ENCODE data around the gene GPRC5D.

Gene GPRC5D

DNA sequence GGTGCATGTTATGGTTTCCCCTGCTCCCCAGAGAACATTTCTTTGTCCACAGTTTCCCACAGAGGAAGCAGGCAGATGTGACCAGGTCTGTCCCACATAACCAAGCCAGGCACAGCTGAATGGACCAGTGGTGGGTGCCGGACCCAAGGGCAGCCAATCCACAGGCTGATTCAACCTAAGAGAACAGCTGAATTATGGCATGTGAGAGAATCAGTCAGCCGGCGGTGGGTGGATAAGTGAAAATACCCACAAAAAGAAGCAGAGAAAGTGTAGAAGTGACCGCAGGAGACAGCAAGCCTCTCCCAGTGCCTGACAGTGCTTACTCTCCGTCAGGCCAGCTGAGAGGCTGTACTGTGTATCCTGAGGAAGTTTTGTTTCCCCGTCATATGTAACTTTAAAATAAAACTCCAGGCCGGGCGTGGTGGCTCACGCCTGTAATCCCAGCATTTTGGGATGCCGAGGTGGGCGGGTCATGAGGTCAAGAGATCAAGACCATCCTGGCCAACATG lies 14.9 kb downstream of the GPRC5D start:
- DNase-seq (ENCODE audit: low spot score), result no peak

DNA sequence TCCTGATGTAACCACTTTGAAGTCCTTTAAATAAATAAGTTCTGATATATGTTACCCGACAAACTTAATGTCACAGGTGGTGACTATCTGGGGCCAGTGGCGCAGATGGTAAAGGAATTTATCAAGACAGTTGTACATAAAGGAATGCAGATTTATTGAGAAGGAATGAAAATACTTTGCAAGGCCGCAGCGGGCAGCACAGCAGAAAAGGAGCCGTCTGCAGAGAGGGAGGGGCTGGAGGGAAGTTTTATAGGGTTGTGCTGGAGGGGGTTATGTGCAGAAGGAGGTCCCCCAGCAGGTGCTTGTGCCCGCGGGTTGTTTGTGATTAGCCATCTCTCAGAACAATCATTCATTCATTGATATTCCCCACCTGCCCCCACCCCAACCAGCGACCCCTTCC lies 17.4 kb downstream of the GPRC5D start:
- no peak for DNase-seq (ENCODE audit: low spot score)

DNA sequence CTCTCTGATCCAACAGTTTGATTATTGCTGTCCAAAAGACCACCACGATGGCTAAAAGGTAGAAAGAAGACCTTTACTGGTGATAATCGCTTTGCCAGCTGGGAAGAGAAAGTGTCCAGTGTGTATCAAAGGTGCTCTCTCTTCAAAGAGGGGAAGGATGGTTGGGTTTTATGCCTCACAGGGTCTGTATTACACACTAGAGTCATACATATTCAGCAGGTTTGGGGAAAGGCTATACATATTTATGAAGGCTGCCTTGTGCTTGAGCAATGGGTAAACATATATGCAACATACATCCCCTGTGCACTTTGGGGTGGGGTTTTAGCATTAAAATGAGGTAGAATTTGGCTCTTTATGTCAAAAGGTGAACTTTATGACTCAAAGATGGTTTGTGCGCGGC lies 18.2 kb downstream of the GPRC5D start:
- DNase-seq (ENCODE audit: low spot score), result no peak

DNA sequence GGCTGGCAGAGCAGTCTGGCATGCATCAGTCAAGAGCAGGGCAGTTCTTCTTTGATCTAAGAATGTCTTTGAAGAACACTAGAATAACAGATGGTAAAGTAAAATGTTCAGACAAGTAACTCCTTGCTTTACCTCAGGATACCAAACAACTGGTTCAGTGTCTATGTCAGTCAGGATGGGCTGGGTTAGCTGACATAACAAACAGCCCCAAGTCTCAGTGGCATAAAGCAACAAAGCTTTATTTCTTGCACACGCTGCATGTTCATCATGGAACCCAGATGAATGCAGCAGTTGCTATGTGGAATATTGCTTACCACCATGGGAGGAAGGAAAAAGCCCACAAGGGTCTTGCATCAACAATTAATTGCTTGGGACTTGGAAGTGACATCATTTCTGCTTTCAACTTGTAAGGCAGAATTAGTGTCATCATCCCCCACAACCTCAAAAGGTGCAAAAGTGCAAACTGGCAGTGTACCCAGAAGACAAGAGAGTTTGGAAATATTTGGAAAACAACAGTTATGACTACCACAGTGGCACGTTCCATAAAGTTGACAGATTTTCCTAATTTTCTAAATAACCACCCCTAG lies 21.2 kb downstream of the GPRC5D start:
- DNase-seq (ENCODE audit: low spot score), result no peak

DNA sequence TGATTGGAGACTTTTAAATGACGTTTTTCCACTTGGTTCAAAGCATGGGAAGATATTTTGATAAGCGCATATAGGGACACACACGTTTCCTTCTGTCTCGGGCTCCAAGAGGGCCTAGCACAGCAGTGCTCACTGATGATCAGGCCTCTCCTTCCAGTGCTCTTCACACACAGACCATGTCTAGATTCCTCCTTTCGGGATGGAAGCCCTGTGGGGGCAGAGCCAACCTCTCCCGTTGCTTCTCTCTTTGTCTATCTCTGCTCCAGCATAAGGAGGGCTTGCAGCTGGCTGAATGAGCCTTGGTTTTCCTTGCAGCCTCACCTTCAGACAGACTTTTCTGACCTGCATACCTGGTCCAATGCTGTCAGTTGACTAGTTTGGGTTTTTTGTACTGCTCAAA lies 22.3 kb downstream of the GPRC5D start:
- no peak for DNase-seq (ENCODE audit: low spot score)

DNA sequence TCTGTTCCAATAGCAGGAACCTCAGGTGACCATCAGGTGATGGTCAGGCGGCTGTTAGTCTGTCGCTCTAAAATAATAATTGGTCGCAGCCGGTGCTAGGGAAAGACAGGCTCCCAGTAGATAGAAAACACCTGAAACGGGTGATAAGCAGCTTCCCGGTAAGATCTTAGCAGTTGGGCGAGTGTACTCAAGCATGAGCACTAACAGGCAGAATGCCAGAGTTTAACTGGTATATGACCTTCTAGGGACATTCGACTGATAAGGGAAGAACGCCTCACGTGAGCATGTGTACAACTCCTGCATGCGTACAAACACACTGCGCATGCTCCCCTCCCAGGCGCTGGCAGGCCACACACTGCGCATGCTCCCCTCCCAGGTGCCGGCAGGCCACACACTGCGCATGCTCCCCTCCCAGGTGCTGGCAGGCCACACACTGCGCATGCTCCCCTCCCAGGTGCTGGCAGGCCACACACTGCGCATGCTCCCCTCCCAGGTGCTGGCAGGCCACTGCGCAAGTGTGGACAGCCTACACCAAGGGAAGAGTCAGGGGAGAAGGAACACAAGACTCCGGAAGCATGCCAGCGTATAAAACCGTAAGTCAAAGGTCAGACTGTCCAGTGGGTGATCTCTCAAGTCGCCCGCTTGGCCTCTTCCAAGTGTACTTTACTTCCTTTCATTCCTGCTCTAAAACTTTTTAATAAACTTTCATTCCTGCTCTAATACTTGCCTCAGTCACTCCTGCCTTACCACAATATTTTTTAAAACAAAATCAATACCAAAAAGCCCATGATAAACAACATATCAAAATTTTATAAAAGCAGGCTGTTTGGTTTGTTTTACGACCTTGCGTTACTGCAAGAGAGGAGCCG lies 24.5 kb downstream of the GPRC5D start:
- DNase-seq (ENCODE audit: low spot score), result peak; percentile 35

DNA sequence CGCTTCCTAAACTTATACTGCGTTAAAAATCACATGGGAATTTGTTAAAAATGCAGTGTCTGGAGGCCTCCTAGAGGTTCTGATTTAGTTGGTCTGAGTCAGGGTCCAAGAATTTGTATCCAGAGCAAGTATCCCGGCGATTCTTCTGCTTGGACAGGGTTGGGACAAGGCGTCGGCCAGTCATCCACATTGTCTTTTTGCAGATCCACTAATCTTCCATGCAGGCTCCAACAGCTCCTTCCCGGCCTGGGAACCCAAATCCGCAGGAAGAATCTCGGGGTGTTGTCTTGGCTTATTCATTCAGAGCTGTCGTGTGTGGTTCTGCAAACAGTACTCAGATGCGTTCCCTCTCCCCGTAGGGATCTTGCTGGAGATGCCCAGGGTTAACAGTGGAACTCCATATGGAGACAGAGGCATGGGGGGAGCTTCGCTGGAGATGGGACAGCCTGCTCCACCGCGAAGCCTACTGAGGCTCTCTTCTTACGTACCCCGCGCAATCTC lies 25.3 kb downstream of the GPRC5D start:
- DNase-seq (ENCODE audit: low spot score), result no peak

DNA sequence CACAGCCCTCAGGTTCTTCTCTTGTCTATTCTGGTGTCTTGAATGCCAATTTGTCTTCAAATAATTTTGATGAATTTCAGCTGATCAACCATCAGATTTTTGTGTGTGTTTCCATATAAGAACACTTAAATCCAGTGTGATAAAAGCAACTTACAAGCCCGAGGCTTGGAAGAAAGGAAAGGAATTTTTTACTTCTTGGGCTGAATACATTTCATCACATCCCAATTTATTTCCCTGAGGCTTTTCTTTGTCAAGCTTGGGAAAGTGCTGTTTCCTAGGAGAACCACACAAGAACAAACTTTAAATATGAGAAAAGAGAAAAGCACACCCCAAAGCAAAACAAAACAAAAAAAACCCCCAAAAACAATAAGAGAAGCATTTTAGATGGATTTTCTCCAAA lies 26.6 kb downstream of the GPRC5D start:
- no peak for DNase-seq (ENCODE audit: low spot score)

DNA sequence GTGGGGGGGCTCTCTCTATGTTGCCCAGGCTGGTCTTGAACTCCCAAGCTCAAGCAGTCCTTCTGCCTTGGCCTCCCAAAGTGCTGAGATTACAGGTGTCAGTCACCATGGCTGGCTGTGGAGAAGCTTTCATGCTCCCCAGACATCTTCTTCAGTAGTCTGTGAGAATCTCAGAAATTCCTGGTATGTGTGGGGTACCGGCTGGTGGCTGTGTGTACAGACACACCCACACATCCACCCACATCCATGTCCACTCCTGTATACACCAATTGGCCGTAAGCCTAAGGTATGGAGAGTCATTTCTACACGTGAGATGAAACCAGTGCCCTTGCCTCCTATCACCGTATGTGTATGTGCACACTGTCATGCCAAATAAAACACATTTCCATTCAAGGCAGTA lies 27.8 kb downstream of the GPRC5D start:
- no peak for DNase-seq (ENCODE audit: low spot score)

DNA sequence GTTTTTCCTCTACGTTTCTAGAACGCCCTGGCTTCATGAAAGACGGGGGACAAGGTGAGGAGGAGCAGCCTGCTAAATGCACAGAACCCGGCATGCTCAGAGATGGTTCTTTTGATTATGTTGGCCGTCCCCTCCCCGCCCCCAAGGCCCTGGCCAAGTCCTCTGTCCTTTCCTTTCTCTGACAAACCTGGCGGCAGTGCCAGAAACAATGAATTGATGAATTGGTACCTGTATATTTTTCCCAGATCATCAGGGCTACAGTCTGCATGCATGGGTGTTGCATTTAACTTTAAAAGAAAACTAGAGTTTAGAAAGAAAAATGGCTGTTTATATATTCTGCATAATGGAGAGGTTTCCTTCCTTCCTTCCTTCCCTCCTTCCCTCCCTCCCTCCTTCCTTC lies 29.0 kb downstream of the GPRC5D start:
- DNase-seq (ENCODE audit: low spot score), result no peak

DNA sequence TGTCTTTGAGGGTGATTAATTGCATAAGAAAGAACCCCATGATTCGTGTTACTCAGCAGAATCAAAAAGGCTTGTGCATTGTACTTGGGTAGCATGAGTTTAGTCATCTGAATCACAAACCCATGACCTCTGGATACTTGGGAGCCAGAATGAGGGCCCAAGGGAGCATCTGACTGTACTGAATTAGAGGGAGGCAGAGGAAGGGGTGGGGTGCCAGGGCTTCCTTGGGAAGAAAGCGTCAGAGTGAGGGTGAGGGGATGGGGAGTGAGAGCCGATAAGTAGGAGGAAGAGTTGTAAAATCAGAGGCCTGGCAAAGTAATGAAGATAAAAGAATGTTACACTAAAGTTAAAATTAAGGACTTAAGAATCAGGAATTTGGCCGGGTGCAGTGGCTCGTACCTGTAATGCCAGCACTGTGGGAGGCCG lies 29.8 kb downstream of the GPRC5D start:
- no peak for DNase-seq (ENCODE audit: low spot score)

DNA sequence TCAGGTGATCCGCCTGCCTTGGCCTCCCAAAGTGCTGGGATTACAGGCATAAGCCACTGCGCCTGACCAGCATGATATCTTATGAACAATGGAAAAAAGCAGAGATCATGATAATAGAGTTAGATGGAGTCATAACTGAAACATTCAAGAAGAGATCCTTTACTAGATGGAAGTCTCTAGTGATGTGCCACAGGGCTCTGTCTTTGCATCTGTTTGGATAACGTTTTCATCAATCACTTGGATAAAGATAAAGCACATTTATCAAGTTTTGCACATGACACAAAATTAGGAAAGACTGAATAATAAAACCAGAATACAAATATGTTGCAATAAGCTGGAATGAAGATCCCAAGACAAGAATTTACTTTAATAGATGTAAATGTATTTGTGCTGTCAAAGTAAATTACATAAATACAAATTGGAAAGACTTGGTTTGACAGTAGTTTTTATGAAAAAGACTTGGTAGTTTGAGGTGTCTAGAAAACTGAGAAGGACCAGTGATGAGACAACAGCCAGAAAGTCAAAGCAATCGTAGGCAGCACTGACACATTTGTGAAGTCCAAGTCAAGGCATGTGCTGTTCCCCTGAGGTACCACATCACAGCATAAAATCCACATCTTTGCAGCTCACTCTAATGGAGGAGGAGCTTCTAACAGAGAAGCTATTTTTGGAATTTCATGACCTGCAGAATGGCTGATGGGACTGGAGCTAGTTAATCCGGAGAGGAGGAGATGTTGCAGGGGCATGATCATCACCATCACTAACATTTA lies 32.1 kb downstream of the GPRC5D start:
- DNase-seq (ENCODE audit: low spot score), result no peak

DNA sequence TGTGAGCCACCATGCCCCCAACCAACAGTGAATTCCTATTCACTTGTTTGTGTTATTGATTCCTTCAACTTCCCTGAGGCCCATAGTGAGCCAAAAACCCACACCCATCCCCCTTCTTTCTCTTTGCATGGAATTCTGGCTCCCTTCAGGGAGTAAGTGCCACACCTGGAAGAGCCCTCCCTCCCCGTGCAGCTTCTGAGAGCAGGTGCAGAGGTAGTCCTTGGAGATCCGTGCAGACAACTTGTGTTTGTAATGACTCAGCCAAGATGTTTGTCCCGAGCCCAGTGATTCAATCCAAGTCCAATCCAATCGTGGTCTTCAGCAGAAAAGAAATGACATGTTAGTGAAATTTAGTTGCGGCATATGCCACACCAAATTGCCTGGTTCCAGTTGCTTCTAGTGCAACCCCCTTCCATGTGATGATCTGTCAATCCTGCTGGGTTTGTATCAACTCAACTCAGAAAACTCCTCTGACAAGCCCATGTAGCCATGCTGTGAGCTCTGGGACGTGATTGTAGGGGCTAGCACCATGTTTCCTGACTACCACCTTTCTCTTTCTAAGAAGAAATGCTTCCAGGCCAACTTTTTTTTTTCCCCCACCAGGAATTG lies 33.1 kb downstream of the GPRC5D start:
- no peak for DNase-seq (ENCODE audit: low spot score)

DNA sequence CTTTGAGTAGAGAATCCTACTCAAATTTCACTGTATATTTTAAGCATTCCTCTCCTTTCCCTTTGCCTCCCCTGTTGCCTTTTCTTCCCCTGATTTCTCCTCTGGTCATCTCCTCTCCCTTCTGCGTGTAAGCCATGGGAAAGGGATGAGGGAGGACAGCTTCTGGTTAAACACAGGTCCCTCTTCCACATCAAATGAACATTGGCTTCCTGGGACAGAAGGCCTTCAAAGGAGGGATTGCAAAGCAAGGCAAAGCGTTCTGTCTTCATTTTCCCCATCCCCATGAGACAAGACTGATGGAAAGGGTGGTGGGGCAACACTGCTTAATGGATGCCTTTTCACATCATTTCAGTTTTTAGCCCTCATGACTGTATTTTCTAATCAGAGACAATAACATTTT lies 34.5 kb downstream of the GPRC5D start:
- DNase-seq (ENCODE audit: low spot score), result no peak

DNA sequence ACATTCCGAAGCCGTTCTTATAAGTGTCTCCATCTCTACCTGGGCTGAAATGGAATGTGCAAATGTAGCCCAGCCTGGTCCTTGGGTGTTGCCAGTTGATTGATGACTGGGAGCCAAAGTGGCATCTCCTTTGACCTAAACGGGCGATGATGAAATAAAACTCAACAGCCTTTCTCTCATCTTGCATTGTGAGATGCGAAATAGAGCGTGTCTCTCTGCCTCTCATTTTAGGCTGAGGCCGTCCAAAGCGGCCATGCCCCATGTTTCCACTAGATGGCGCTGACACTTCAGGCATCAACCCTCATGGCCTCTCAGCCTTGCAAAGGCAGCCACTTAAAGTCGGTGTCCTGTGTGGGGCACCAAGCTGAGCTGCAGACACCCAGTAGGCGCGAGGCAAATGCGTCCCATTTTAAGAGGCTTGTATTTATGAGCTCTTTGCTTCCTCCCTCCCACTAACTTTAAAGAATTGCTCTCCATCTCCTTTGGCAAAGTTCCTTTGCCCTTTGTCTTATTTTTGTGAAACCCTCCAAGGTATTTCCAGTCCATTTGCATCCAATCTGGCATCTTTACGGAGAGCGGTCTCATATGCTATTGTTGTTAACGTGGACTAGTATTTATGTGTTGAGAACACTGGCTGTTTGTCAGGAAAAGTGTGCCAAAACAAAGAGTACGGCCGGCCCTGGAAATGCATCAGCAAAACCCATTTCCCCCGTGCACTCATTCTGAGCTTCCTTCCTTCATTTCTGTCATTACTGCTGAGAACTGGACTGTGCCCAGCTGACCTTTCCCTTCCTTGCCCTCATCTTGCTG lies 35.6 kb downstream of the GPRC5D start:
- DNase-seq (ENCODE audit: low spot score), result peak; percentile 90

DNA sequence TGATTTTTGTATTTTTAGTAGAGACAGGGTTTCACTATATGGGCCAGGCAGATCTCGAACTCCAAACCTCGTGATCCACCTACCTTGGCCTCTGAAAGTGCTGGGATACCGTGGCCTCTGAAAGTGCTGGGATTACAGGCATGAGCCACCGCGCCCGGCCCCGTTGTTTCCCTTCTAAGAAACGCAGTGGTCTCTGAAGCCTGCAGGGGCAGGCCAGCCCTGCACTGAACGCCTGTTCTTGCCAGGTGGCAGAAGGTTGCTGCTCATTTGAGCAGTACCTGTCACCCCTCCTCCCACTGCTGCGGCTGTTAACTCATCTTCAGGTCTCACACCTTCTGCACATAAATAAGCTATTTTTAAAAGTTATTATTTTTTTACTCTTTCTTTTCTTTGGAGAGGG lies 36.3 kb downstream of the GPRC5D start:
- DNase-seq (ENCODE audit: low spot score), result no peak

DNA sequence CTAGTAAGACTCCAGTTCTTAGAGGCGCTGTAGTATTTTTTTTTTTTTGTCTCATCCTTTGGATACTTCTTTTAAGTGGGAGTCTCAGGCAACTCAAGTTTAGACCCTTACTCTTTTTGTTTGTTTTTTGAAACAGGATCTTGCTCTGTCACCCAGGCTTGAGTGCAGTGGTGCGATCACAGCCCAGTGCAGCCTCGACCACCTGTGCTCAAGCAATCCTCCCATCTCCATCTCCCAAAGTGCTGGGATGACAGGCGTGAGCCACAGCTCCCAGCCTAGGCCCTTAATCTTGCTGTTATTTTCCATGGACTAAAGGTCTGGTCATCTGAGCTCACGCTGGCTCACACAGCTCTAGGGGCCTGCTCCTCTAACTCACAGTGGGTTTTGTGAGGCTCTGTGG lies 39.3 kb downstream of the GPRC5D start:
- no peak for DNase-seq (ENCODE audit: low spot score)

DNA sequence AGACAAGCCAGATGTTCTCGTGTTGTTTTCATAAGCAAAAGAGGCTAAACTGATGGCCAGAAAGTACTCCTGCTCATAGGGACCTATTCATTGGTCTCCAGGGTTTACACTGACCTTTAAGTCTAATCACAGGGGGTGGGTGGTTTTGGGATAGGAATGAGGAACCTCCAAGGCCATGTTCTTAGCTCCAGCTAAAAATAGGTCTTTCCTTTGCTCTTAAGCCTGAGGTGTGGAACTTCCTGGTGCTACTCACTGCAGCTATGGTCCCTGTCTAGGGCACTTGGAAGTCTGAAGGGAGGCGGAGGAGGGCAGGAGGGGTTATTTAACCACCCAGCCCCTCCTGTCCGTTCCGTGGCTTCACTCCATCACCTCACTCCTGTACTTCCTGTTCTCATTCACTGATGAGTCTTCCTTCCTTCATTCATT lies 42.0 kb downstream of the GPRC5D start:
- no peak for DNase-seq (ENCODE audit: low spot score)

DNA sequence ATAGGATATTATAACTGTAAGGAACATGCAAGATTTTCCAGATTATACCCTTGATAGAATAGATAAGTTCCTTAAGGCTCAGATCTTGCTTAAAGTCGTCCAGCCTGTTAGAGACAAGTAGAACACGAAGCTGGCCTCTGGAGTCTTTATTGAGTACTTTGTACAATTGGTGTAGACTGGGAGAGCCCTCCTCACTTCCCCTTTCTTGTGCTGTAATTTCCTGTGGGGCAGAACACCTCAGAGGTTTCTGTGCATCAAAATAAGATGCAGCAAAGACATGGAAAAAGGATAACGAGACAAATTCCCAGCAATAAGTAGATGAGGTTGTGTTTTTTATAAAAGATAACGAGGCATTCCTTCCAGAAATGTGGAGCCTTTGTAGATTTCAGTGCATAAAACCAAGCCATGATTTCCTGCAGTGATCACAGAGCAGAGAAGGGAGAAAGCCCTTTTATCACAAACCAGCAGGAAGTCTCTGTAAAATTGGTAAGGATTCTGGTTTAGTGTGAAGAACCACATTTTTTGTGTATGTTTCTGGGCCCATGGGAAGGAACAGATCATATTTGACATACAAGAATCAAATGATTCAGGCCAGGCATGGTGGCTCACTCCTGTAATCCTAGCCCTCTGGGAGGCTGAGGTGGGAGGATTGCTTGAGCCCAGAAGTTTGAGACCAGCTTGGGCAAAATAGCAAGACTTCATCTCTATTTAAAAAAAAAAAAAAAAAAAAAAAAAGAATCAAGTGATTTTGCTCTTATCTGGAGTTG lies 42.6 kb downstream of the GPRC5D start:
- DNase-seq (ENCODE audit: low spot score), result no peak

DNA sequence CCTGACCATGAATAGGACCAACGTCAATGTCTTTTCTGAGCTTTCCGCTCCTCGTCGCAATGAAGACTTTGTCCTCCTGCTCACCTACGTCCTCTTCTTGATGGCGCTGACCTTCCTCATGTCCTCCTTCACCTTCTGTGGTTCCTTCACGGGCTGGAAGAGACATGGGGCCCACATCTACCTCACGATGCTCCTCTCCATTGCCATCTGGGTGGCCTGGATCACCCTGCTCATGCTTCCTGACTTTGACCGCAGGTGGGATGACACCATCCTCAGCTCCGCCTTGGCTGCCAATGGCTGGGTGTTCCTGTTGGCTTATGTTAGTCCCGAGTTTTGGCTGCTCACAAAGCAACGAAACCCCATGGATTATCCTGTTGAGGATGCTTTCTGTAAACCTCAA lies 43.3 kb downstream of the GPRC5D start:
- no peak for DNase-seq (ENCODE audit: low spot score)

DNA sequence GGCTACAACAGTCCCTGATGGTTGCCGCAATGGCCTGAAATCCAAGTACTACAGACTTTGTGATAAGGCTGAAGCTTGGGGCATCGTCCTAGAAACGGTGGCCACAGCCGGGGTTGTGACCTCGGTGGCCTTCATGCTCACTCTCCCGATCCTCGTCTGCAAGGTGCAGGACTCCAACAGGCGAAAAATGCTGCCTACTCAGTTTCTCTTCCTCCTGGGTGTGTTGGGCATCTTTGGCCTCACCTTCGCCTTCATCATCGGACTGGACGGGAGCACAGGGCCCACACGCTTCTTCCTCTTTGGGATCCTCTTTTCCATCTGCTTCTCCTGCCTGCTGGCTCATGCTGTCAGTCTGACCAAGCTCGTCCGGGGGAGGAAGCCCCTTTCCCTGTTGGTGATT lies 43.7 kb downstream of the GPRC5D start:
- no peak for DNase-seq (ENCODE audit: low spot score)
